Brain microvascular endothelial cell (primary cell): Measurements from ENCODE around the gene SLC2A11.
A peak's percentile ranks its signal among the peaks of the same experiment; 100 is the strongest.

Experiments
- DNase-seq: peaks from one replicate; pipeline ENCODE4 v3.0.0-alpha.2; 2020
- H3K27ac ChIP-seq: fragments of 250-450 bp; sonication (Bioruptor Pico); 2 replicates; pipeline ENCODE4 v1.5.1; 2020; ENCODE audit warnings: mild to moderate bottlenecking, moderate library complexity
- H3K27me3 ChIP-seq: fragments of 250-450 bp; sonication (Bioruptor Pico); replicated peaks from 2 replicates; pipeline ENCODE4 v1.5.1; 2020; ENCODE audit warnings: mild to moderate bottlenecking
- H3K36me3 ChIP-seq: fragments of 250-450 bp; sonication (Bioruptor Pico); replicated peaks from 2 replicates; pipeline ENCODE4 v1.5.1; 2020; ENCODE audit warnings: mild to moderate bottlenecking
- H3K4me3 ChIP-seq: 2 replicates; pipeline ENCODE4 v1.5.1; 2011; ENCODE audit warnings: low read depth, mild to moderate bottlenecking, control low read depth, low read length, moderate library complexity
- in situ Hi-C: cut with HindIII; loops from 2 replicates; pipeline ENCODE4 v1.10.0; 2017; ENCODE audit warnings: low sequenced_read_pairs, low pct_ligation_motif_present
- TF ChIP-seq, protein P1 (sequence below): IDR thresholded peaks from 2 replicates; pipeline ENCODE4 v1.5.1; 2011; ENCODE audit warnings: low read depth, mild to moderate bottlenecking, moderate library complexity, low read length, control low read depth, inconsistent platforms; ENCODE audit errors: missing control alignments

Gene SLC2A11

DNA sequence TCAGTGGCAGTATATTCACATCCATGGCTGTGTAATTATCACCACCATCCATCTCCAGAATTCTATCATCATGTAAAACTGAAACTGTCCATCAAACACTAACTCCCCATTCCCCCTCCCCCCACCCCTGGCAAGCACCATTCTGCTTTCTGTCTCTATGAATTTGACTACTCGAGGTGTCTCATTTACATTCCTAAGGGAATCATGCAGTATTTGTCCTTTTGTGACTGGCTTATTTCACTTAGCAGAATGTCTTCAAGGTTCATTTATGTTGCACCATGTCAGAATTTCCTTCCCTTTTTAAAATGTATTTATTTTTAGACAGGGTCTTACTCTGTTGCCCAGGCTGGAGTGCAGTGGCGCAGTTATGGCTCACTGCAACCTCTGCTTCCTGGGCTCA, 39.1 kb upstream of the SLC2A11 start:
- Histone ChIP-seq H3K27me3 (no peaks in the 10 kb centered on the region), H3K36me3 (peaks cover 57% of the 10 kb centered on the region), H3K27ac (no peak overlapping the region), H3K4me3 (no peak overlapping the region)
- DNase-seq, result no peak
- in situ Hi-C loops, result no loop called here
- TF ChIP-seq, protein P1, sequence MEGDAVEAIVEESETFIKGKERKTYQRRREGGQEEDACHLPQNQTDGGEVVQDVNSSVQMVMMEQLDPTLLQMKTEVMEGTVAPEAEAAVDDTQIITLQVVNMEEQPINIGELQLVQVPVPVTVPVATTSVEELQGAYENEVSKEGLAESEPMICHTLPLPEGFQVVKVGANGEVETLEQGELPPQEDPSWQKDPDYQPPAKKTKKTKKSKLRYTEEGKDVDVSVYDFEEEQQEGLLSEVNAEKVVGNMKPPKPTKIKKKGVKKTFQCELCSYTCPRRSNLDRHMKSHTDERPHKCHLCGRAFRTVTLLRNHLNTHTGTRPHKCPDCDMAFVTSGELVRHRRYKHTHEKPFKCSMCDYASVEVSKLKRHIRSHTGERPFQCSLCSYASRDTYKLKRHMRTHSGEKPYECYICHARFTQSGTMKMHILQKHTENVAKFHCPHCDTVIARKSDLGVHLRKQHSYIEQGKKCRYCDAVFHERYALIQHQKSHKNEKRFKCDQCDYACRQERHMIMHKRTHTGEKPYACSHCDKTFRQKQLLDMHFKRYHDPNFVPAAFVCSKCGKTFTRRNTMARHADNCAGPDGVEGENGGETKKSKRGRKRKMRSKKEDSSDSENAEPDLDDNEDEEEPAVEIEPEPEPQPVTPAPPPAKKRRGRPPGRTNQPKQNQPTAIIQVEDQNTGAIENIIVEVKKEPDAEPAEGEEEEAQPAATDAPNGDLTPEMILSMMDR, result no peak

DNA sequence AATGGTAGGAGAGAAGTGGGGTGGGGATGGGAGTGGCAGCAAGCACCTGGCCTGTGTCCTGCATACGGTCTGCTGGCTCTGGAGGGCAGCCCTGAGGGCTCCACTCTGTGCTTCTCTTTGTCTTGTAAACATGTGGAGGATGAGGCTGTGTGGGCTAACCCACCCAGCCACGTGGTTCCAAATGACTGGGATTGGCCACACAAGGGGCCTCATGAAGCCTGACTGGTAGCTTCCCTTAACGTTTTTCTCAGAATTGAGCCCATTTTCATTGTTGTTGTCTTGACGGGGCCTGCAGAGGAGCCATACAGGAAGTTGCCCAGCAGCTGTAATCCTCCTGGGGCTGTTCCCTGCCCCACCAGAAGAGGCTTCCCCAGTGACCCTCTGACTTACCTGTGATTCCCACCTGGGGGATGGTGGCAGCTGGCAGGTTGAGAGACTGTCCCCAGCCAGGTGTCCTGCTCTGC, 36.9 kb upstream of the SLC2A11 start:
- DNase-seq, result no peak
- H3K27me3 ChIP-seq, result no peaks in the 10 kb centered on the region
- no peak overlapping the region for H3K27ac ChIP-seq
- peaks cover 65% of the 10 kb centered on the region for H3K36me3 ChIP-seq
- in situ Hi-C loops, result no loop called here
- no peak overlapping the region for H3K4me3 ChIP-seq
- TF ChIP-seq, protein P1, result no peak

DNA sequence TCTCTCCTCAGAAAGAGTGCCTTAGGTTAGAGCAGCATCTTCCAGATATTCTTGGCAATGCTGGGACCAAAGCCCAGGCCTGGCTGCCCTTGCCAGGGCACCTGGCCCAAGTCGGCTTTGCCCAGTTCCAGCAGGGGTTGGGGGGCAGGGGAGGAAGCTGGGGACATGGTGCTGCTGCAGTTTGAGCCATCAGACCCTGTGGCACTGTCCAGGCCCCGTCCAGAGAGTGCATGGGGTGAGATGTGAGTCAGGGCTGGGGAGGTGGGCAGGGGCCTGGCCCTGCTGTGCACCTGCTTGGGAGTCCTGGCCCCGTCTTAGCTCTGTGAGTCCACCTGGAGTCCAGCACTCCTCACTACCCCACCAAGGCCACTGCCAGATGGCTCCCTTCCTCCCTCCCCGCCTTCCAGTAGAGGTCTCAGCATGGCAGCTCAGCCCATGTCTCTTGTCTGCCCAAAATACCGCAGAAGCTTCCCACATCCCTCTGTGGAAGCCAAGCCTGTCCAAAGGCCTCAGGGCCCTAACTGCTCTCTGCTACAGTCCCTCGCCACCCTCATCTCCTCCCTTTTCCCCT, 35.5 kb upstream of the SLC2A11 start:
- in situ Hi-C loops, result no loop called here
- Histone ChIP-seq H3K27me3 (no peaks in the 10 kb centered on the region), H3K4me3 (no peak overlapping the region), H3K27ac (no peak overlapping the region), H3K36me3 (peaks cover 69% of the 10 kb centered on the region)
- DNase-seq, result no peak
- TF ChIP-seq, protein P1, result no peak

DNA sequence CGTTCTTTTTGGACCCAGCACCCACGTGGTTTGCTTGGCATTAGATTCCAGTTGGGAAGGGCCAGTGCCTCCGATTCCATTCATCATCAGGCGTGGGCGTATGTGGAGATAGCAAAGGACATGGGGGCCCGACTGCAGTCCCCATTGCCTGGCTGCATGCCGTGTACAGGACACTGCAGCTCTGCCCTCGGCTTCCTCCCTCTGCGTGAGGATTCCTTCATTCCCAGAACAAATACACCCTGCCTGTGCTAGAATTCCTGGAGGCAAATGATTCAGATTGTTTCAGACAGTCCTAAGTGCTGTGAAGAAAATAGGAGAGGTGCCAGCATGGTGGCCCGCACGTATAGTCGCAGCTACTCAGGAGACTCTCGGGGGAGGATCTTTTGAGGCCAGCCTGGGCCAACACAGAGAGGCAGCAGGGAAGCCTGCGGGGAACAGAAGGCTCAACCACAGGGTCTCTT, 34.3 kb upstream of the SLC2A11 start:
- TF ChIP-seq, protein P1, result no peak
- no peaks in the 10 kb centered on the region for H3K27me3 ChIP-seq
- in situ Hi-C loops, result no loop called here
- H3K4me3 ChIP-seq, result no peak overlapping the region
- H3K36me3 ChIP-seq, result peaks cover 69% of the 10 kb centered on the region
- peak; percentile 21 for DNase-seq
- no peak overlapping the region for H3K27ac ChIP-seq

DNA sequence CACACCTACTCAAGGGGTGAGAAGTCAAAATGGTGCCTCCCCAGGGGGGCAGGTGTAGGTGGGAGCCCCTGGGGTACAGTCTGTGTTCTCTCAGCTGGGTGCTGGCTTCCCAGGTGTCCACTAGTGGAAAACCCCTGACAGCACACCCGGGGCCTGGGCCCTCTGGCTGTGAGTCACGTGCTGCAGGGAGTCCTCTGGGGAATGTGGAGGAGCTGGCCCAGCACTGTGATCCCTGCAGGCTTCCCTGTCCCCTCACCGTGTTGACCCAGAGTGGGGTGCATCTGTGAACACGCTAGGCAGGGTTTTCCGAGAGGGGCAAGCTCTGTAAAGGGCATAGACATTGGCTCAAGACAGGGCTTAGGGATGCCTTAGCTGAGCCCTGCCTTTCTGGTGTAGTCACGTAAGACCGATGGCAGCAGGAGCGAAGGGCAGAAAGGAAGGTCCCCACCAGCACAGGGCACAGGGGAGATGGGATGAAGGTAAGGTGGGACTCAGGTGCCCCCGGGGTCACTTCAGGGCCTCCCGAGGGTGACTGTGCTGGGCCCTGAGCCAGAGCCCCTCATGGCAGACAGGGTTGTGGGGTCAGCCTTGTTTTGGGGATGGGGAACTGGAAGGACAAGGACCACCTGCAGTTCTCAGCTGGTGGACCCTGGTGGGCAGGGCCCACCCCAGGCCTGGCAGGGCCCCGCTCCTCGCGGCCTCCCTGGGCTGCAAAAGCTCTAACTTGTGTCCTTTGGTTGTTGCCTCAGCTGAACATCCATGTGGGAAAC, 33.0 kb upstream of the SLC2A11 start:
- no peak for DNase-seq
- Histone ChIP-seq H3K27ac (no peak overlapping the region), H3K4me3 (no peak overlapping the region), H3K27me3 (no peaks in the 10 kb centered on the region), H3K36me3 (peaks cover 60% of the 10 kb centered on the region)
- TF ChIP-seq, protein P1, result no peak
- in situ Hi-C loops, result no loop called here
